Mesenchymal stem cell (in vitro differentiated cells and primary cell): ENCODE data around the gene ZNF511.

Experiments
- DNase-seq: peaks from one replicate; pipeline ENCODE4 v3.0.0-alpha.2; 2013
- H2AFZ ChIP-seq: one replicate; pipeline ENCODE4 v1.6.1; 2013; ENCODE audit warnings: low read depth, mild to moderate bottlenecking, control low read depth, inconsistent platforms, low read length, moderate library complexity
- H2AK5ac ChIP-seq: 2 replicates; pipeline ENCODE4 v1.6.1; 2013; ENCODE audit warnings: low read length, moderate library complexity, mild to moderate bottlenecking, inconsistent platforms; ENCODE audit not compliant: severe bottlenecking
- H2BK120ac ChIP-seq: one replicate; pipeline ENCODE4 v1.6.1; 2013; ENCODE audit warnings: low read depth, mild to moderate bottlenecking, inconsistent platforms, low read length, moderate library complexity
- H2BK12ac ChIP-seq, 2 experiments: one replicate each; pipeline ENCODE4 v1.6.1; 2013; ENCODE audit warnings: inconsistent platforms in 2 of 2, low read length in 2 of 2, mild to moderate bottlenecking in 2 of 2, moderate library complexity in 2 of 2, control low read depth in 1 of 2
- H2BK15ac ChIP-seq: one replicate; pipeline ENCODE4 v1.6.1; 2013; ENCODE audit warnings: mild to moderate bottlenecking, low read depth, inconsistent platforms; ENCODE audit not compliant: poor library complexity, severe bottlenecking
- H2BK5ac ChIP-seq: 2 replicates; pipeline ENCODE4 v1.6.1; 2013; ENCODE audit warnings: low read depth, mild to moderate bottlenecking, low read length, control low read depth, inconsistent platforms; ENCODE audit not compliant: poor library complexity, severe bottlenecking
- H3K14ac ChIP-seq, 2 experiments: one replicate each; pipeline ENCODE4 v1.6.1; 2013; ENCODE audit warnings: inconsistent platforms in 2 of 2, low read length in 2 of 2, control low read depth in 1 of 2, mild to moderate bottlenecking in 1 of 2, moderate library complexity in 1 of 2
- H3K18ac ChIP-seq, 2 experiments: one replicate each; pipeline ENCODE4 v1.6.1; 2013; ENCODE audit warnings: inconsistent platforms in 2 of 2, low read length in 2 of 2, control low read depth in 1 of 2, low read depth in 1 of 2, mild to moderate bottlenecking in 1 of 2
- H3K23ac ChIP-seq, 2 experiments: one replicate each; pipeline ENCODE4 v1.6.1; 2013; ENCODE audit warnings: inconsistent platforms in 2 of 2, low read length in 2 of 2, mild to moderate bottlenecking in 2 of 2, moderate library complexity in 2 of 2, control low read depth in 1 of 2
- H3K27ac ChIP-seq: 2 replicates; pipeline ENCODE4 v1.5.1; 2013; ENCODE audit warnings: mild to moderate bottlenecking, moderate library complexity, low read length, control low read depth, inconsistent platforms; ENCODE audit not compliant: poor library complexity, severe bottlenecking
- H3K27me3 ChIP-seq, 2 experiments: 2 replicates each; pipeline versions ENCODE4 v1.6.1 to v1.7.0; 2013; ENCODE audit warnings: low read length in 2 of 2, mild to moderate bottlenecking in 2 of 2, moderate library complexity in 2 of 2, control low read depth in 1 of 2, inconsistent platforms in 1 of 2; ENCODE audit not compliant: control insufficient read depth in 1 of 2, insufficient read depth in 1 of 2
- H3K36me3 ChIP-seq, 2 experiments: 2 replicates each; pipeline versions ENCODE4 v1.6.1 to v1.7.0; 2013; ENCODE audit warnings: low read length in 2 of 2, control low read depth in 1 of 2, inconsistent platforms in 1 of 2, low read depth in 1 of 2, mild to moderate bottlenecking in 1 of 2; ENCODE audit not compliant: insufficient read depth in 2 of 2, control insufficient read depth in 1 of 2
- H3K4ac ChIP-seq, 2 experiments: one replicate each; pipeline ENCODE4 v1.6.1; 2013; ENCODE audit warnings: inconsistent platforms in 2 of 2, low read length in 2 of 2, mild to moderate bottlenecking in 2 of 2, moderate library complexity in 2 of 2, control low read depth in 1 of 2, low read depth in 1 of 2
- H3K4me1 ChIP-seq: 2 replicates; pipeline ENCODE4 v1.6.1; 2013; ENCODE audit warnings: low read depth, low read length, control low read depth; ENCODE audit not compliant: control insufficient read depth, insufficient read depth
- H3K4me2 ChIP-seq: 2 replicates; pipeline ENCODE4 v1.6.1; 2013; ENCODE audit warnings: low read length, mild to moderate bottlenecking, inconsistent platforms; ENCODE audit not compliant: poor library complexity, severe bottlenecking
- H3K4me3 ChIP-seq, 2 experiments: 2 replicates each; pipeline versions ENCODE4 v1.5.1 to v1.7.0; 2013; ENCODE audit warnings: low read length in 2 of 2, mild to moderate bottlenecking in 2 of 2, control low read depth in 1 of 2, low read depth in 1 of 2; ENCODE audit not compliant: insufficient read depth in 1 of 2
- H3K79me1 ChIP-seq: replicated peaks from 2 replicates; pipeline ENCODE4 v1.6.1; 2013; ENCODE audit warnings: mild to moderate bottlenecking, control low read depth, low read length, inconsistent platforms; ENCODE audit not compliant: poor library complexity, severe bottlenecking
- H3K9ac ChIP-seq: 2 replicates; pipeline ENCODE4 v1.7.0; 2013; ENCODE audit warnings: mild to moderate bottlenecking, low read length, moderate library complexity
- H3K9me3 ChIP-seq: 2 replicates; pipeline ENCODE4 v1.7.0; 2013; ENCODE audit warnings: mild to moderate bottlenecking, low read length; ENCODE audit not compliant: control insufficient read depth
- H4K8ac ChIP-seq: one replicate; pipeline ENCODE4 v1.6.1; 2013; ENCODE audit warnings: inconsistent platforms, mild to moderate bottlenecking, low read length, moderate library complexity
- H4K91ac ChIP-seq: one replicate; pipeline ENCODE4 v1.6.1; 2013; ENCODE audit warnings: mild to moderate bottlenecking, low read length, inconsistent platforms
- WGBS: methylation state at CpG from one replicate; pipeline ENCODE4 v1.1.7; 2013; ENCODE audit warnings: mixed read lengths; 5-methylcytosine and 5-hydroxymethylcytosine counted together

Gene ZNF511

DNA sequence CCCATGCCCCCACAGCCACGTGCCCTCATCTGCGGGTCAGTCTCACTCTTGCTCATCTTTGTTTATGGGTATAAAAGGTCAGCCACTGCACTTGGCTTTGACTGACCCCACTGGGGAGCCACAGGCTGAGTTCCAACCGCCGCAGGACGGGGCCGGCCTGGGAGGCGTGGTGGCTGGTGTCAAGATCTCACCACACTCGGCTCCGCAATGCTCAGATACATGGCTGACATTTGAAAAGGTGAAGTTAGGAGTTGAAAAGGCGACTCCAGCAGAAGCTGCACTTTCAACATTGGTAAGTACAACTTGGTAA, 14.9 kb upstream of the ZNF511 start:
- peak overlapping the region; percentile 75 for H4K91ac ChIP-seq
- peak overlapping the region; percentile 16 for H4K8ac ChIP-seq
- H3K27me3 ChIP-seq: no peaks in the 10 kb centered on the region
- H2BK5ac ChIP-seq: no peak overlapping the region
- no peak overlapping the region for H3K14ac ChIP-seq
- H3K9me3 ChIP-seq: no peaks in the 10 kb centered on the region
- H2BK15ac ChIP-seq: no peak overlapping the region
- H3K4me2 ChIP-seq: no peak overlapping the region
- H2AK5ac ChIP-seq: no peak overlapping the region
- H2BK120ac ChIP-seq: no peak overlapping the region
- H3K27ac ChIP-seq: no peak overlapping the region
- peak overlapping the region in 1 of 2 experiments; percentile 57 for H3K23ac ChIP-seq
- peaks cover 16% of the 10 kb centered on the region for H3K4me1 ChIP-seq
- H3K9ac ChIP-seq: no peak overlapping the region
- H3K4me3 ChIP-seq: no peak overlapping the region
- H3K18ac ChIP-seq: peak overlapping the region in 1 of 2 experiments; percentile 44
- WGBS: 58% methylated on average over 10 of the region's 10 CpGs
- H2AFZ ChIP-seq: no peak overlapping the region
- no peak overlapping the region for H3K4ac ChIP-seq
- peak; percentile 28 for DNase-seq
- peaks cover 83 to 84% of the 10 kb centered on the region in 2 experiments for H3K36me3 ChIP-seq
- peak overlapping the region in 1 of 2 experiments; percentile 4 for H2BK12ac ChIP-seq
- peaks cover 29% of the 10 kb centered on the region for H3K79me1 ChIP-seq

DNA sequence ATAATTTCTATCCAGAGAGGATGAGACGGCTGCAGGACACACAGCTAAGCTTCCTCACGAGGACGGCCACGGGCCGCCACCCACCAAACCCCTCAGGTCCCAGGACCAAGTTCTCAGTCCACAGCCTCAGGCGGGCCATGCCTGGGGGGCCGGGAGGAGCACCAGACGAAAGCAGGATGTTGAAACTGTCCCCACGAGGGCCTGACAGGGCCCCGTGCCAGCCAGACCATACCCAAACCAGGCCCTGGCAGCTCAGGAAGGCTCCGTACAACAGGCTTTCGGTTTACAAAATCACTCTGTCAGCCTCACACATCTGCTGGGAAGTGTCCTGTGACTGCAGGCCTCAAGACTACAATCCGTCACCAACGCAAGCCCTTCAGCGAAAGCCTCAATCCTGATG, 14.5 kb upstream of the ZNF511 start:
- H3K27me3 ChIP-seq: no peaks in the 10 kb centered on the region
- no peak overlapping the region for H2BK12ac ChIP-seq
- H2AK5ac ChIP-seq: no peak overlapping the region
- no peak overlapping the region for H2BK120ac ChIP-seq
- no peak overlapping the region for H3K18ac ChIP-seq
- H3K4me3 ChIP-seq: no peak overlapping the region
- no peak overlapping the region for H4K91ac ChIP-seq
- H2AFZ ChIP-seq: no peak overlapping the region
- H3K9ac ChIP-seq: no peak overlapping the region
- H3K4me1 ChIP-seq: peaks cover 16% of the 10 kb centered on the region
- H4K8ac ChIP-seq: no peak overlapping the region
- H2BK15ac ChIP-seq: no peak overlapping the region
- peaks cover 27% of the 10 kb centered on the region for H3K79me1 ChIP-seq
- H3K4ac ChIP-seq: no peak overlapping the region
- H3K9me3 ChIP-seq: no peaks in the 10 kb centered on the region
- no peak overlapping the region for H3K4me2 ChIP-seq
- WGBS: 89% methylated on average over 15 of the region's 15 CpGs
- peaks cover 83 to 84% of the 10 kb centered on the region in 2 experiments for H3K36me3 ChIP-seq
- no peak overlapping the region for H3K14ac ChIP-seq
- H3K23ac ChIP-seq: no peak overlapping the region
- no peak overlapping the region for H3K27ac ChIP-seq
- no peak overlapping the region for H2BK5ac ChIP-seq
- DNase-seq: no peak

DNA sequence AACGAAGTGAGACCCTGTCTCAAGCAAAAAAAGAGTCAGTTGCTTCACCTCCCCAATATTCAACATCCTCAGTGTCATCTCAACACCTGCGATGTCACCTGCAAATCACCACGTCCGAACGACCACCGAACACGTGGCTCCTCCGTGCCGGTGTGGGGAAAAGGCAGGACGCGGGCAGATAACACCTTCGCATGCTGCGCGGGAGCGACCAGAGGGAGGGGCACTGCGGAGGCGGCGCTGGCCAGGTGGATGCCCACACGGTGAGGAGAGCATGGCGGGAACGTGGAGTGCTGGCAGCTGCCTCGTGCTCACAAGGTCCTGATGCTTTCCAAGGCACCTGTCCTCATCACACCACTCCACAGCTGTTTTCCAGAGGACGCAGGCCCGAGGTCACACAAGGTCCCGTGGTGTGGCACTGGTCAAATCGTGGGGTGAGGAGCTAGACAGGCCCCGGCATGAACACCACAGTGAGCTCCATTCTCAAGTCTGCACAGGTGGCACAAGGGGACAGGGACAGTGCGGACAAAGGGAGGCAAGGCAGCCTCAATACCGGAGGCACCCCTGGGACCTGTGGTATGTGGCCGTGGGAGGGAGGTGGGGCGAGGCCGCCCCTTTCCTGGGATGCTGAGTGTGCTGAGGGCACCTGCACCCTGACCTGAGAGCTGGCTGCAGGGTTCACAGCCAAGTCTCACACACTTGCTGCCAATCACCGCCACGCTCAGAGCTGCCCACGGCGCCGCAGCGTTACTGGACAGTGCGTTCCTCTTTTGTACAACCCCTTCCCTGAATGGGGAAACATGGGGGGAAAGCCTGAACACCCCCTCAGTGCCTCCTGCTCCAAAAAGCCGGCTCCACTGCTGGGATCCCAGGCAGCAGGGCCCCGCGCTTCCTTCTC, 13.0 kb upstream of the ZNF511 start:
- H3K4me3 ChIP-seq: no peak overlapping the region
- H2BK12ac ChIP-seq: no peak overlapping the region
- H2BK5ac ChIP-seq: no peak overlapping the region
- H2BK120ac ChIP-seq: no peak overlapping the region
- H2AFZ ChIP-seq: no peak overlapping the region
- no peak for DNase-seq
- H3K4me2 ChIP-seq: no peak overlapping the region
- 97% methylated on average over 41 of the region's 42 CpGs for WGBS
- H3K27ac ChIP-seq: no peak overlapping the region
- no peaks in the 10 kb centered on the region for H3K9me3 ChIP-seq
- no peak overlapping the region for H4K8ac ChIP-seq
- peaks cover 16% of the 10 kb centered on the region for H3K4me1 ChIP-seq
- H3K14ac ChIP-seq: no peak overlapping the region
- no peak overlapping the region for H3K4ac ChIP-seq
- H3K9ac ChIP-seq: no peak overlapping the region
- H4K91ac ChIP-seq: no peak overlapping the region
- H2AK5ac ChIP-seq: no peak overlapping the region
- no peak overlapping the region for H3K18ac ChIP-seq
- no peak overlapping the region for H3K23ac ChIP-seq
- H3K79me1 ChIP-seq: peaks cover 25% of the 10 kb centered on the region
- peaks cover 84 to 86% of the 10 kb centered on the region in 2 experiments for H3K36me3 ChIP-seq
- H2BK15ac ChIP-seq: no peak overlapping the region
- no peaks in the 10 kb centered on the region for H3K27me3 ChIP-seq

DNA sequence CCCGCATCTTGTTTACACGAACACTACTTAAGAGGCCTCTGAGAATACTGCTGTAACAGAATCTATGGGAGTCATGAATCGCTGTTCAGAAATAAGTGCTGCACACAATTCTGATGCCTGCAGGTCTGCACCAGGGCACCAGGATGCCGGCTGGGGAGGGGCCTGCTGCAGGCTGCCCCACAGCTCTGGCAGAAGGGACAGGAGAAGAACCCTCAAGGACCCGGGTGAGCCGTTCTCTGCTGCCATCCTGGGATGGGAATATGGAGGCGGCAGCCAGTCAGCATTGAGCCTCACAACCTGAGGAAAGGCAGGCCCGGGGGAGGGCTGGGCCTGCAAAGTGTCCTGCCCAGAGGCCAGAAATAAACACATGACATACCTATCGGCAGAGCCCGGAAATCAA, 11.2 kb upstream of the ZNF511 start:
- no peak overlapping the region for H3K4me2 ChIP-seq
- H3K27me3 ChIP-seq: no peaks in the 10 kb centered on the region
- H3K4me1 ChIP-seq: peaks cover 13% of the 10 kb centered on the region
- H3K79me1 ChIP-seq: peaks cover 33% of the 10 kb centered on the region
- H3K9me3 ChIP-seq: no peaks in the 10 kb centered on the region
- no peak overlapping the region for H3K4me3 ChIP-seq
- no peak overlapping the region for H3K9ac ChIP-seq
- no peak overlapping the region for H2AK5ac ChIP-seq
- H3K36me3 ChIP-seq: peaks cover 86 to 90% of the 10 kb centered on the region in 2 experiments
- no peak overlapping the region for H3K23ac ChIP-seq
- 96% methylated on average over 10 of the region's 10 CpGs for WGBS
- no peak overlapping the region for H2BK15ac ChIP-seq
- no peak overlapping the region for H2BK5ac ChIP-seq
- H2BK12ac ChIP-seq: no peak overlapping the region
- no peak overlapping the region for H3K4ac ChIP-seq
- no peak for DNase-seq
- H4K8ac ChIP-seq: no peak overlapping the region
- no peak overlapping the region for H2BK120ac ChIP-seq
- H4K91ac ChIP-seq: no peak overlapping the region
- no peak overlapping the region for H3K18ac ChIP-seq
- H3K27ac ChIP-seq: no peak overlapping the region
- H3K14ac ChIP-seq: no peak overlapping the region
- H2AFZ ChIP-seq: no peak overlapping the region
